IPS DF 6.9 (cell line): ENCODE data around the gene NSUN4.

Experiments used
- DNase-seq: peaks from one replicate; pipeline ENCODE4 v3.0.0-alpha.2; 2013; ENCODE audit warnings: low read depth, low spot score
- H3K27ac ChIP-seq: one replicate; pipeline ENCODE4 v1.5.1; 2013; ENCODE audit warnings: low read length, control low read depth
- H3K27me3 ChIP-seq: 2 replicates; pipeline ENCODE4 v1.6.1; 2013; ENCODE audit warnings: mild to moderate bottlenecking, low read length; ENCODE audit not compliant: control insufficient read depth, insufficient read depth
- H3K36me3 ChIP-seq: 2 replicates; pipeline ENCODE4 v1.6.1; 2013; ENCODE audit warnings: low read length; ENCODE audit not compliant: control insufficient read depth, insufficient read depth
- H3K4me1 ChIP-seq: 2 replicates; pipeline ENCODE4 v1.6.1; 2013; ENCODE audit warnings: low read length; ENCODE audit not compliant: control insufficient read depth, insufficient read depth
- H3K4me3 ChIP-seq: 2 replicates; pipeline ENCODE4 v1.5.1; 2013; ENCODE audit warnings: mild to moderate bottlenecking, low read length
- H3K9me3 ChIP-seq: 2 replicates; pipeline ENCODE4 v1.6.1; 2013; ENCODE audit warnings: low read length, inconsistent platforms; ENCODE audit not compliant: control insufficient read depth, insufficient read depth
- WGBS: extraction: QIAGEN DNeasy Blood & Tissue Kit; methylation state at CpG from one replicate; pipeline ENCODE4 v1.1.7; 2013; ENCODE audit warnings: mixed read lengths, missing lambda C conversion rate; ENCODE audit not compliant: insufficient read length, insufficient coverage; 5-methylcytosine and 5-hydroxymethylcytosine counted together

NSUN4 gene

GRCh38 chr1:46340404-46341221 is at the start of gene NSUN4:
TSS of gene NSUN4 (plus strand) at chr1:46340807. CDS start at chr1:46340827, 20 bp downstream.
- no peak within 1 kb of the TSS for H3K27ac ChIP-seq
- no CpG with 5 or more reads among the region's 53 CpGs for WGBS
- peaks cover 10% of the 10 kb centered on the region; the same call in 1 of the 2 replicates for H3K36me3 ChIP-seq
- peak within 1 kb of the TSS; percentile 82; the same call in 1 of the 2 replicates for H3K4me3 ChIP-seq
- H3K27me3 ChIP-seq = no peaks in the 10 kb centered on the region
- peak; percentile 70 for DNase-seq
- H3K9me3 ChIP-seq = no peaks in the 10 kb centered on the region
- H3K4me1 ChIP-seq = peaks cover 2% of the 10 kb centered on the region; the same call in 1 of the 2 replicates

- H3K36me3 ChIP-seq = peaks cover 7% of the 10 kb centered on the region; the same call in 1 of the 2 replicates
- DNase-seq = no peak
- no peaks in the 10 kb centered on the region for H3K27me3 ChIP-seq
- peaks cover 3% of the 10 kb centered on the region; the same call in 1 of the 2 replicates for H3K4me1 ChIP-seq
- H3K9me3 ChIP-seq = no peaks in the 10 kb centered on the region
- no peak overlapping the region for H3K4me3 ChIP-seq
- no CpG with 5 or more reads among the region's 2 CpGs for WGBS
- H3K27ac ChIP-seq = no peak overlapping the region
Observed at GRCh38 chr1:46295306-46295705, 45.3 kb upstream of the NSUN4 start.

GRCh38 chr1:46298387-46298786 is 42.2 kb upstream of the NSUN4 start:
- no peak overlapping the region for H3K27ac ChIP-seq
- H3K36me3 ChIP-seq = peaks cover 7% of the 10 kb centered on the region; the same call in 1 of the 2 replicates
- no peak overlapping the region for H3K4me3 ChIP-seq
- H3K27me3 ChIP-seq = no peaks in the 10 kb centered on the region
- H3K9me3 ChIP-seq = no peaks in the 10 kb centered on the region
- DNase-seq = no peak
- H3K4me1 ChIP-seq = peaks cover 3% of the 10 kb centered on the region; the same call in 1 of the 2 replicates

- no peak overlapping the region; the same call in 1 of the 2 replicates for H3K4me3 ChIP-seq
- no peaks in the 10 kb centered on the region for H3K9me3 ChIP-seq
- DNase-seq = no peak
- peaks cover 3% of the 10 kb centered on the region; the same call in 1 of the 2 replicates for H3K4me1 ChIP-seq
- no peaks in the 10 kb centered on the region for H3K27me3 ChIP-seq
- no peak overlapping the region for H3K27ac ChIP-seq
- peaks cover 7% of the 10 kb centered on the region; the same call in 1 of the 2 replicates for H3K36me3 ChIP-seq
- whole genome bisulfite sequencing = no CpG with 5 or more reads among the region's 6 CpGs
Observed at GRCh38 chr1:46300673-46301405, 39.8 kb upstream of the NSUN4 start.

GRCh38 chr1:46301406-46301807 is 39.2 kb upstream of the NSUN4 start:
- Histone ChIP-seq H3K4me1 (peaks cover 3% of the 10 kb centered on the region; the same call in 1 of the 2 replicates), H3K4me3 (peak overlapping the region; percentile 78; the same call in 1 of the 2 replicates), H3K27ac (no peak overlapping the region), H3K36me3 (peaks cover 7% of the 10 kb centered on the region; the same call in 1 of the 2 replicates), H3K27me3 (no peaks in the 10 kb centered on the region), H3K9me3 (no peaks in the 10 kb centered on the region)
- WGBS = no CpG with 5 or more reads among the region's 17 CpGs
- no peak for DNase-seq

- H3K4me3 ChIP-seq = peak overlapping the region; percentile 78
- DNase-seq = no peak
- H3K27ac ChIP-seq = no peak overlapping the region
- no peaks in the 10 kb centered on the region for H3K27me3 ChIP-seq
- WGBS = no CpG with 5 or more reads among the region's 79 CpGs
- no peaks in the 10 kb centered on the region for H3K9me3 ChIP-seq
- peaks cover 3% of the 10 kb centered on the region; the same call in 1 of the 2 replicates for H3K4me1 ChIP-seq
- H3K36me3 ChIP-seq = 0 out of 2 replicates have a peak, but pooled peaks cover 3% of the 10 kb centered on the region
Observed at GRCh38 chr1:46301808-46302640, 38.6 kb upstream of the NSUN4 start.

GRCh38 chr1:46302641-46303037 is 38.0 kb upstream of the NSUN4 start:
- no CpG with 5 or more reads among the region's 32 CpGs for WGBS
- no peak for DNase-seq

GRCh38 chr1:46303038-46303871 is 37.4 kb upstream of the NSUN4 start, which contains the start of the genes LRRC41 and UQCRH:
TSS of gene LRRC41 (minus strand) at chr1:46303616. CDS start at chr1:46303322, 294 bp downstream.
TSS of gene UQCRH (plus strand) at chr1:46303698. CDS start at chr1:46303767, 69 bp downstream.
- peak; percentile 88 for DNase-seq
- WGBS = no CpG with 5 or more reads among the region's 61 CpGs
- Histone ChIP-seq H3K27ac (no peak within 1 kb of the TSS), H3K4me3 (peak within 1 kb of the TSS; percentile 91), H3K36me3 (no peaks in the 10 kb centered on the region), H3K27me3 (no peaks in the 10 kb centered on the region), H3K4me1 (peaks cover 3% of the 10 kb centered on the region; the same call in 1 of the 2 replicates), H3K9me3 (no peaks in the 10 kb centered on the region)

More at GRCh38 chr1:46302641-46303037, 38.0 kb upstream of the NSUN4 start:
- Histone ChIP-seq H3K36me3 (no peaks in the 10 kb centered on the region), H3K27ac (no peak overlapping the region), H3K9me3 (no peaks in the 10 kb centered on the region), H3K27me3 (no peaks in the 10 kb centered on the region), H3K4me3 (peak overlapping the region; percentile 78), H3K4me1 (peaks cover 3% of the 10 kb centered on the region; the same call in 1 of the 2 replicates)

GRCh38 chr1:46303872-46304326 is 36.7 kb upstream of the NSUN4 start:
- no CpG with 5 or more reads among the region's 14 CpGs for WGBS
- DNase-seq = no peak
- no peaks in the 10 kb centered on the region; the same call in 1 of the 2 replicates for H3K4me1 ChIP-seq

More at GRCh38 chr1:46303872-46304326, 36.7 kb upstream of the NSUN4 start:
- Histone ChIP-seq H3K36me3 (no peaks in the 10 kb centered on the region), H3K27ac (no peak overlapping the region), H3K4me3 (peak overlapping the region; percentile 91), H3K27me3 (no peaks in the 10 kb centered on the region), H3K9me3 (no peaks in the 10 kb centered on the region)
